HEK293 (cell line): ENCODE data around the gene IFIT5.

ENCODE experiments used
- CTCF ChIA-PET: fragments of 350-600 bp; formaldehyde crosslinking; extraction: SDS; loops from one replicate; lab custom pipeline; 2021; ENCODE audit warnings: antibody characterized with exemption; lab: Yijun Ruan, JAX
- POLR2A ChIA-PET: fragments of 300-600 bp; formaldehyde crosslinking; extraction: SDS; loops from one replicate; lab custom pipeline; 2020; ENCODE audit warnings: antibody characterized with exemption, inconsistent platforms; lab: Yijun Ruan, JAX
- H3K27ac ChIP-seq: fragments of 200-500 bp; sonication (Bioruptor generic); 2 replicates; pipeline ENCODE4 v1.5.1; 2014; ENCODE audit warnings: low read depth, low read length, control low read depth, inconsistent platforms; ENCODE audit errors: extremely low read depth
- H3K36me3 ChIP-seq, 2 experiments: fragments of 200-500 bp in 1 of 2; sonication (Bioruptor generic) in 1 of 2; 1 replicate in 1 of 2; 2 replicates in 1 of 2; pipeline ENCODE4 v1.5.1; 2014 to 2017; ENCODE audit warnings: inconsistent platforms in 2 of 2, low read length in 2 of 2; ENCODE audit not compliant: control insufficient read depth in 2 of 2, insufficient read depth in 1 of 2
- H3K4me1 ChIP-seq: fragments of 200-500 bp; sonication (Bioruptor generic); 2 replicates; pipeline ENCODE4 v1.5.1; 2014; ENCODE audit warnings: mild to moderate bottlenecking, low read length, inconsistent platforms; ENCODE audit not compliant: control insufficient read depth, insufficient read depth
- H3K4me3 ChIP-seq: 2 replicates; pipeline ENCODE4 v1.5.1; 2011; ENCODE audit warnings: low read depth, mild to moderate bottlenecking, control low read depth, low read length, moderate library complexity
- H3K9me3 ChIP-seq: fragments of 200-500 bp; sonication (Bioruptor generic); 2 replicates; pipeline ENCODE4 v1.5.1; 2014; ENCODE audit warnings: low read depth, low read length, inconsistent platforms; ENCODE audit not compliant: control insufficient read depth, insufficient read depth
- HOXD13 ChIP-seq: sonication (generic); formaldehyde crosslinking; IDR thresholded peaks from 2 replicates; pipeline ENCODE4 v1.8.0; 2022; ENCODE audit warnings: missing genetic modification reagents, borderline replicate concordance
- PRDM1 ChIP-seq: fragments of 450-650 bp; formaldehyde crosslinking; IDR thresholded peaks from 2 replicates; pipeline ENCODE4; 2016; ENCODE audit warnings: missing biosample characterization, missing genetic modification characterization
- ZBTB17 ChIP-seq: fragments of 450-650 bp; formaldehyde crosslinking; IDR thresholded peaks from 2 replicates; pipeline ENCODE4 v1.5.1; 2016; ENCODE audit warnings: missing biosample characterization, missing genetic modification characterization
- ZBTB20 ChIP-seq: fragments of 450-650 bp; formaldehyde crosslinking; IDR thresholded peaks from 2 replicates; pipeline ENCODE4 v1.5.1; 2016; ENCODE audit warnings: missing biosample characterization, missing genetic modification characterization
- ZBTB7A ChIP-seq: fragments of 450-650 bp; formaldehyde crosslinking; IDR thresholded peaks from 2 replicates; pipeline ENCODE4 v1.5.1; 2016; ENCODE audit warnings: low read depth, missing biosample characterization, missing genetic modification characterization
- ZNF10 ChIP-seq: fragments of 450-650 bp; formaldehyde crosslinking; IDR thresholded peaks from 2 replicates; pipeline ENCODE4 v1.5.1; 2017; ENCODE audit warnings: missing biosample characterization, missing genetic modification characterization
- ZNF157 ChIP-seq: fragments of 450-650 bp; formaldehyde crosslinking; IDR thresholded peaks from 2 replicates; pipeline ENCODE4 v1.5.1; 2016; ENCODE audit warnings: missing biosample characterization, missing genetic modification characterization
- ZNF248 ChIP-seq: fragments of 450-650 bp; formaldehyde crosslinking; IDR thresholded peaks from 2 replicates; pipeline ENCODE4 v1.5.1; 2017; ENCODE audit warnings: missing biosample characterization, missing genetic modification characterization
- ZNF433 ChIP-seq: fragments of 450-650 bp; formaldehyde crosslinking; IDR thresholded peaks from 2 replicates; pipeline ENCODE4 v1.5.1; 2016; ENCODE audit warnings: missing biosample characterization, missing genetic modification characterization, low read depth
- ZNF544 ChIP-seq: fragments of 450-650 bp; formaldehyde crosslinking; IDR thresholded peaks from 2 replicates; pipeline ENCODE4 v1.5.0; 2017; ENCODE audit warnings: missing biosample characterization, missing genetic modification characterization
- ZNF549 ChIP-seq: fragments of 450-650 bp; IDR thresholded peaks from 2 replicates; pipeline ENCODE4 v1.5.1; 2018; ENCODE audit warnings: missing biosample characterization, missing genetic modification characterization, mild to moderate bottlenecking, inconsistent platforms, moderate library complexity
- ZNF555 ChIP-seq: fragments of 450-650 bp; formaldehyde crosslinking; conservative IDR thresholded peaks from 2 replicates; pipeline ENCODE4 v1.5.1; 2017; ENCODE audit warnings: missing biosample characterization, mild to moderate bottlenecking, missing genetic modification characterization, inconsistent platforms
- ZNF654 ChIP-seq: fragments of 450-650 bp; formaldehyde crosslinking; IDR thresholded peaks from 2 replicates; pipeline ENCODE4 v1.5.1; 2016; ENCODE audit warnings: low read depth, missing biosample characterization, missing genetic modification characterization
- ZNF747 ChIP-seq: fragments of 450-650 bp; formaldehyde crosslinking; IDR thresholded peaks from 2 replicates; pipeline ENCODE4 v1.5.1; 2016; ENCODE audit warnings: missing biosample characterization, missing genetic modification characterization
- ZNF791 ChIP-seq: fragments of 450-650 bp; formaldehyde crosslinking; IDR thresholded peaks from 2 replicates; pipeline ENCODE4 v1.5.1; 2016; ENCODE audit warnings: missing biosample characterization, missing genetic modification characterization
- ZSCAN30 ChIP-seq: fragments of 450-650 bp; IDR thresholded peaks from 2 replicates; pipeline ENCODE4 v1.5.1; 2018; ENCODE audit warnings: missing biosample characterization, mild to moderate bottlenecking, missing genetic modification characterization, moderate library complexity
- TF ChIP-seq, protein P1 (sequence below): fragments of 450-650 bp; formaldehyde crosslinking; IDR thresholded peaks from 2 replicates; pipeline ENCODE4 v1.5.1; 2016; ENCODE audit warnings: missing biosample characterization, missing genetic modification characterization
- TF ChIP-seq, protein P2 (sequence below): IDR thresholded peaks from 2 replicates; pipeline ENCODE4 v1.6.1; 2011; ENCODE audit warnings: mild to moderate bottlenecking, low read depth, low read length, borderline replicate concordance
- TF ChIP-seq, protein P3 (sequence below): fragments of 450-650 bp; formaldehyde crosslinking; IDR thresholded peaks from 2 replicates; pipeline ENCODE4 v1.5.1; 2016; ENCODE audit warnings: missing biosample characterization, missing genetic modification characterization

The IFIT5 gene

DNA sequence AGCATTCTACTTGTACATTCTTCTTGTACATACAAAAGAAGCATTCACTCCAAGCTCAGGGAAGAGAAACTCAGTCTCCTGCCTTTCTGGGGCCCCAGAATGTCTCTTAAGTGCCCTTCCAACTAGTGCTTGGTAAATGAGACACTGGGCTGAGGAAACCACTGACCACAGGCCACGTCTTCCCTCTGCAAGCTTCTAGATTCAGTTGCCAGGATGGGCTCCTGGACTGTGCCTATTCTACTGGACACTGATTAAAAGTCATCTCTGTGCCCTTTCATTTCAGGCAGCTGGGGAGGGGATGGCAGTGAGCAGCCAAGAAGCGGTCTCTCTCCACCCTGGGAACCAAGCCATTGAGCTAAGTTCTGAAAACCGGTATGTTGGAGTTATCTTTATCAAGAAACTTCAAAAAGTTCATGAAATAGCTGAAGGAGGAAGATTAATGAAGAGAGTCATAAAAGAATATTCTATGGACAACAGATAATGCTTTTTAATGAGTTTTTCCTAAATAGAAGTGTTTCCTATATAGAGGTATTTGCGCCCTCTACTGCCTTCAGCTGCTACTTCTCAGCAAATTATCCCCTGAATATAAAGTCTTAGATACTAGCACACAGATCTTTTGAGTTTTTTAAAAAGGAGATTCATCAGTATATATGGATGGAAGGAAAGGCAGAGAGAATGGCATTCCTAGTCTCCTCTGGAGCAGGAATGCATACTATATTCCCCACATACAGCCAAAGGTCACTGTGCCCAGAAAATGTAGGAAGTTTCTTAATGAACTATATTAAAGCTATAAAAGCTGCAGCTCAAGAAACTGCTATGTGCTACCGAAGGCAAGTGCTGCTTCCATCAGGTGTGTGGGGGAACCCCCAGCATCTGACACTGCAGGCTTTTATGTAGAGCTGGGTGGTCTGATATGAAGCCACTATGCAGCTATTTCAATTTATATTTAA is 44.9 kb upstream of the IFIT5 start:
- TF ChIP-seq ZSCAN30 (tag by site-specific recombination) (no peak), ZNF549 (tag by site-specific recombination) (no peak), ZNF654 (tag by site-specific recombination) (peak; percentile 43)
- TF ChIP-seq, protein P1, sequence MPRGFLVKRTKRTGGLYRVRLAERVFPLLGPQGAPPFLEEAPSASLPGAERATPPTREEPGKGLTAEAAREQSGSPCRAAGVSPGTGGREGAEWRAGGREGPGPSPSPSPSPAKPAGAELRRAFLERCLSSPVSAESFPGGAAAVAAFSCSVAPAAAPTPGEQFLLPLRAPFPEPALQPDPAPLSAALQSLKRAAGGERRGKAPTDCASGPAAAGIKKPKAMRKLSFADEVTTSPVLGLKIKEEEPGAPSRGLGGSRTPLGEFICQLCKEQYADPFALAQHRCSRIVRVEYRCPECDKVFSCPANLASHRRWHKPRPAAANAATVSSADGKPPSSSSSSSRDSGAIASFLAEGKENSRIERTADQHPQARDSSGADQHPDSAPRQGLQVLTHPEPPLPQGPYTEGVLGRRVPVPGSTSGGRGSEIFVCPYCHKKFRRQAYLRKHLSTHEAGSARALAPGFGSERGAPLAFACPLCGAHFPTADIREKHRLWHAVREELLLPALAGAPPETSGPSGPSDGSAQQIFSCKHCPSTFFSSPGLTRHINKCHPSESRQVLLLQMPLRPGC (tag by site-specific recombination): no peak
- H3K27ac ChIP-seq: no peak overlapping the region
- ChIA-PET POLR2A (interaction anchor here (1.4 kb wide), 1 partner anchor 42 kb away, joined by 3 read pairs; the partner anchor contains the start of gene IFIT3), CTCF (interaction anchor here (0.6 to 2.0 kb wide), 21 partner anchors 11 to 445 kb away, joined by 3 to 17 read pairs (median 3); partner anchors contain the start of genes IFIT1 and IFIT3)
- no peak overlapping the region for H3K4me3 ChIP-seq
- no peaks in the 10 kb centered on the region for H3K9me3 ChIP-seq
- peaks cover 3% of the 10 kb centered on the region; the same call in 1 of the 2 replicates for H3K4me1 ChIP-seq
- H3K36me3 ChIP-seq: no peaks in the 10 kb centered on the region

DNA sequence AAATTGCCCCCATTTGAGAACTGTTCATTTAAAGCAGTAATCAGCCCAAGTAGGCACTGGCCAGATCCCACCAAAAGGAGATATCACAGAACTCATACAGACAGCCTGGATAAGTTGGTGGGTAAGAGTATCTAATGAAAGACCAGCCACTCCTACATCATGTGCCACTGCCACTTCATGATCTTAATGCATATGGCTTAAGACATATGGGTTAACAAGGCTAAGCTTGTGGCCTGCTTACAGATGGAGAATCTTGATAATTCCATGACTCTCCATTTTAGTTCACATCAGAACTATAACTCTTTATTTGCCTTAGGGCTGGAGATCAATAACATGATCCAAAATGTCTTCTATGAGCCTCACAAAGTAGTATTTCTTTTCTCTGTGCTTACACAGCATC is 43.3 kb upstream of the IFIT5 start:
- Histone ChIP-seq H3K27ac (no peak overlapping the region), H3K36me3 (no peaks in the 10 kb centered on the region), H3K9me3 (no peaks in the 10 kb centered on the region), H3K4me1 (peaks cover 3% of the 10 kb centered on the region; the same call in 1 of the 2 replicates), H3K4me3 (no peak overlapping the region)
- CTCF ChIA-PET: interaction anchor here (1.3 kb wide), 1 partner anchor 14 kb away, joined by 3 read pairs; no protein-coding TSS in a partner anchor
- POLR2A ChIA-PET: no interaction called here
- no peak for TF ChIP-seq HOXD13
- TF ChIP-seq ZNF157 (tag by site-specific recombination): no peak
- no peak for TF ChIP-seq ZNF248
- no peak for TF ChIP-seq ZNF544 (tag by site-specific recombination)
- no peak for TF ChIP-seq ZNF555
- TF ChIP-seq ZNF791: no peak
- no peak for TF ChIP-seq ZNF433

DNA sequence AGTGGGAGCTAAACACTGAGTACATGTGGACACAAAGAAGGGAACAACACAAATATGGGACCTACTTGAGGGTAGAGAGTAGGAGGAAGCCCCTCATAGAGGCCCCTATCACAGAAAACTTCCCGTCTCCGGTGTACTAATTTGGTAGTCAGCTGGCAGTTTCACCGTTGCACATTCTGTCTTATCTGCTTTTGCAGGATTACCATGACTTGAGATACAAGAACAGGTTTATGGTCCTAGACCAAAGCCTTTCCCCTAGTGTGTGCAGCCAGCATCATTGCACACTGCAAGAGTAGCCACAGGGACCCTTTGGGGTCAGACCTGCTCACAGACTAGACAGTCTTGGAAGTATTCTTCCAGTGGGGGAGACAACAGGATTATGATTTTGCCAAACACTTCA is 42.4 kb upstream of the IFIT5 start:
- no peak overlapping the region for H3K4me3 ChIP-seq
- H3K27ac ChIP-seq: no peak overlapping the region
- ChIA-PET CTCF (no interaction called here), POLR2A (no interaction called here)
- H3K9me3 ChIP-seq: no peaks in the 10 kb centered on the region
- H3K36me3 ChIP-seq: no peaks in the 10 kb centered on the region
- H3K4me1 ChIP-seq: peaks cover 3% of the 10 kb centered on the region; the same call in 1 of the 2 replicates
- TF ChIP-seq, protein P2, sequence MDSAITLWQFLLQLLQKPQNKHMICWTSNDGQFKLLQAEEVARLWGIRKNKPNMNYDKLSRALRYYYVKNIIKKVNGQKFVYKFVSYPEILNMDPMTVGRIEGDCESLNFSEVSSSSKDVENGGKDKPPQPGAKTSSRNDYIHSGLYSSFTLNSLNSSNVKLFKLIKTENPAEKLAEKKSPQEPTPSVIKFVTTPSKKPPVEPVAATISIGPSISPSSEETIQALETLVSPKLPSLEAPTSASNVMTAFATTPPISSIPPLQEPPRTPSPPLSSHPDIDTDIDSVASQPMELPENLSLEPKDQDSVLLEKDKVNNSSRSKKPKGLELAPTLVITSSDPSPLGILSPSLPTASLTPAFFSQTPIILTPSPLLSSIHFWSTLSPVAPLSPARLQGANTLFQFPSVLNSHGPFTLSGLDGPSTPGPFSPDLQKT: no peak

DNA sequence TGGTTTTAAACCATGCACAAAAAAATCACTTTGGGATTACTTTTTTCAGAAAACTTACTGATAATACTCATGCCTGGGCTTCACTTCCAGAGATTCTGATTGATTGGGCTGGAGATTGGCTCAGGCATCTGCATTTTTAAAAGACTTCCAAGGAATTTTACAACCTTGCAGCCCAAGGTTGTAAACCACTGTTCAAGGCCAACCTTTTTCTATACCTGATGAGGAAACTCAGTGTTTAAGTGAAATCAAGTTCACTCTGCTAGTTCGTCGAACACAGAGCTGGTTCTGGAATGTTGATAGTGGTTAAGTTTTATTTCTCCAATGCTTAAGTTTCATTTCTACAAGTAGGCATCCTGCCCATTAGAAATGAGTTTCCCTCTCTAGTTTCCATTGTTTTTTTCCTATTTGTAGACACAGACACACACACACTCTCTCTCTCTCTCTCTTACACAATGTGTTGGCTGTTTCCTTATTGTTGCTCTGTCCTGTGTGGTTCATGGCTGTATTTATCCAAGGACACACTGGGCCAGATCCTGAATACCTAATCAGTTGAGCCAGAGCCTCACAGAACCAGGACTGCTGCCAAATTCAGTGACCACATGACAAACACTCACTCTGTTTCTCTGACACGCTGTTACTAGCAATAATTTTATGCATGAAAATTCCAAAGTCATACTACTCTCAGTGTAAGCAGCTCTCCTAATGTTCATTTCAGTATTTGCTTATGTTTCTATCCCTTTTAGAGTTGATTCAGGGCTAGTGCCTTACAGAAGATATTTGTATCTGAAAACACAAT is 40.3 kb upstream of the IFIT5 start:
- peaks cover 3% of the 10 kb centered on the region; the same call in 1 of the 2 replicates for H3K4me1 ChIP-seq
- TF ChIP-seq ZNF747 (tag by site-specific recombination): no peak
- TF ChIP-seq ZBTB17 (tag by site-specific recombination): peak; percentile 61
- TF ChIP-seq, protein P3, sequence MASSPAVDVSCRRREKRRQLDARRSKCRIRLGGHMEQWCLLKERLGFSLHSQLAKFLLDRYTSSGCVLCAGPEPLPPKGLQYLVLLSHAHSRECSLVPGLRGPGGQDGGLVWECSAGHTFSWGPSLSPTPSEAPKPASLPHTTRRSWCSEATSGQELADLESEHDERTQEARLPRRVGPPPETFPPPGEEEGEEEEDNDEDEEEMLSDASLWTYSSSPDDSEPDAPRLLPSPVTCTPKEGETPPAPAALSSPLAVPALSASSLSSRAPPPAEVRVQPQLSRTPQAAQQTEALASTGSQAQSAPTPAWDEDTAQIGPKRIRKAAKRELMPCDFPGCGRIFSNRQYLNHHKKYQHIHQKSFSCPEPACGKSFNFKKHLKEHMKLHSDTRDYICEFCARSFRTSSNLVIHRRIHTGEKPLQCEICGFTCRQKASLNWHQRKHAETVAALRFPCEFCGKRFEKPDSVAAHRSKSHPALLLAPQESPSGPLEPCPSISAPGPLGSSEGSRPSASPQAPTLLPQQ (tag by site-specific recombination): peak; percentile 50; the same call in 1 of the 2 replicates
- no peak for TF ChIP-seq ZBTB7A (tag by site-specific recombination)
- TF ChIP-seq ZBTB20 (tag by site-specific recombination): peak; percentile 47; the same call in 1 of the 2 replicates
- TF ChIP-seq PRDM1 (tag by site-specific recombination): peak; percentile 65
- peak; percentile 94 for TF ChIP-seq ZNF10 (tag by site-specific recombination)
- no peak overlapping the region for H3K27ac ChIP-seq
- ChIA-PET CTCF (interaction anchor here (0.6 to 1.0 kb wide), 3 partner anchors 12 to 191 kb away, joined by 3 read pairs; no protein-coding TSS in a partner anchor), POLR2A (no interaction called here)
- H3K9me3 ChIP-seq: no peaks in the 10 kb centered on the region
- no peak overlapping the region for H3K4me3 ChIP-seq
- H3K36me3 ChIP-seq: no peaks in the 10 kb centered on the region
